GM23338 (cell line): ENCODE measurements around the gene TP53BP1. TPM values are rescaled to one million over a fixed set of nuclear protein-coding genes. Genes with fewer than 3 reads are reported as not detected.

ENCODE experiments used
- ATAC-seq: fragments of 200-7000 bp; cut with Tn5 transposase; 3 replicates; pipeline ENCODE4 v1.9.1; 2020
- DNase-seq: peaks from one replicate; pipeline ENCODE4 v3.0.0-alpha.2; 2015; ENCODE audit warnings: low spot score
- H2AFZ ChIP-seq: fragments of 200-600 bp; sonication (generic); 2 replicates; pipeline ENCODE4 v1.8.0; 2016; ENCODE audit warnings: antibody characterized with exemption, mild to moderate bottlenecking, moderate library complexity
- H3F3A ChIP-seq: fragments of 200-600 bp; sonication (generic); replicated peaks from 2 replicates; pipeline ENCODE4 v1.8.0; 2017; ENCODE audit warnings: antibody characterized with exemption, mixed run types, low read depth
- H3K27ac ChIP-seq: fragments of 200-600 bp; sonication (generic); 2 replicates; pipeline ENCODE4 v1.6.1; 2016; ENCODE audit warnings: low read depth
- H3K27me3 ChIP-seq: fragments of 200-600 bp; sonication (generic); 2 replicates; pipeline ENCODE4 v1.8.0; 2016; ENCODE audit warnings: mild to moderate bottlenecking, mixed run types, moderate library complexity; ENCODE audit not compliant: insufficient read depth
- H3K36me3 ChIP-seq: fragments of 200-600 bp; sonication (generic); 2 replicates; pipeline ENCODE4 v1.8.0; 2016; ENCODE audit warnings: mild to moderate bottlenecking; ENCODE audit not compliant: insufficient read depth
- H3K4me1 ChIP-seq: fragments of 200-600 bp; sonication (generic); 2 replicates; pipeline ENCODE4 v1.8.0; 2016; ENCODE audit warnings: mild to moderate bottlenecking, moderate library complexity; ENCODE audit not compliant: insufficient read depth
- H3K4me2 ChIP-seq: fragments of 200-600 bp; sonication (generic); 2 replicates; pipeline ENCODE4 v1.7.1; 2017; ENCODE audit warnings: mixed run types
- H3K4me3 ChIP-seq: fragments of 200-600 bp; sonication (generic); 2 replicates; pipeline ENCODE4 v1.6.1; 2016; ENCODE audit warnings: mixed run types
- H3K79me2 ChIP-seq: fragments of 200-600 bp; sonication (generic); replicated peaks from 2 replicates; pipeline ENCODE4 v1.8.0; 2017; ENCODE audit warnings: mild to moderate bottlenecking; ENCODE audit not compliant: insufficient read depth
- H3K9me2 ChIP-seq: fragments of 200-600 bp; sonication (generic); 2 replicates; pipeline ENCODE4 v1.8.0; 2017; ENCODE audit not compliant: insufficient read depth
- H4K20me1 ChIP-seq: fragments of 200-600 bp; sonication (generic); replicated peaks from 2 replicates; pipeline ENCODE4 v1.8.0; 2017; ENCODE audit warnings: mild to moderate bottlenecking; ENCODE audit not compliant: insufficient read depth
- H3K27ac Mint-ChIP-seq: 2 replicates; pipeline ENCODE4 v1.8.0; 2020; ENCODE audit warnings: inconsistent platforms, mild to moderate bottlenecking, moderate library complexity, mixed read lengths
- H3K27me3 Mint-ChIP-seq: 3 replicates; pipeline ENCODE4 v1.8.0; 2022; ENCODE audit warnings: low read depth, mild to moderate bottlenecking, moderate library complexity, mixed read lengths, inconsistent platforms; ENCODE audit not compliant: insufficient read depth, poor library complexity
- H3K36me3 Mint-ChIP-seq: 3 replicates; pipeline ENCODE4 v1.8.0; 2021; ENCODE audit warnings: low read depth, mild to moderate bottlenecking, inconsistent platforms, moderate library complexity, mixed read lengths
- H3K4me1 Mint-ChIP-seq: 3 replicates; pipeline ENCODE4 v1.8.0; 2020; ENCODE audit warnings: mild to moderate bottlenecking, inconsistent platforms, mixed read lengths
- H3K4me3 Mint-ChIP-seq: 3 replicates; pipeline ENCODE4 v1.8.0; 2021; ENCODE audit warnings: moderate library complexity, mild to moderate bottlenecking, inconsistent platforms, mixed read lengths
- H3K9me3 Mint-ChIP-seq: 3 replicates; pipeline ENCODE4 v1.8.0; 2020; ENCODE audit warnings: moderate library complexity, mild to moderate bottlenecking, inconsistent platforms, mixed read lengths
- CREB1 ChIP-seq: fragments of 250-450 bp; sonication (Bioruptor Pico); IDR thresholded peaks from 2 replicates; pipeline ENCODE4 v1.5.0; 2020; ENCODE audit warnings: low read depth, mild to moderate bottlenecking, moderate library complexity
- EZH2 ChIP-seq: fragments of 200-600 bp; sonication (generic); IDR thresholded peaks from one replicate; pipeline ENCODE4 v1.8.0; 2017; ENCODE audit warnings: antibody characterized with exemption, mild to moderate bottlenecking, low read depth; ENCODE audit not compliant: unreplicated experiment
- EZH2phosphoT487 ChIP-seq: fragments of 200-600 bp; sonication (generic); IDR thresholded peaks from one replicate; pipeline ENCODE4 v1.8.1; 2018; ENCODE audit warnings: antibody characterized with exemption; ENCODE audit not compliant: unreplicated experiment
- JUNB ChIP-seq: IDR thresholded peaks from one replicate; pipeline ENCODE4 v1.6.1; 2016; ENCODE audit warnings: antibody characterized with exemption; ENCODE audit not compliant: unreplicated experiment
- NANOG ChIP-seq: IDR thresholded peaks from 2 replicates; pipeline ENCODE4 v1.6.1; 2016; ENCODE audit warnings: antibody characterized with exemption, borderline replicate concordance
- POLR2AphosphoS5 ChIP-seq: IDR thresholded peaks from 2 replicates; pipeline ENCODE4 v1.6.1; 2016; ENCODE audit warnings: antibody characterized with exemption, low read depth
- STAT1 ChIP-seq: IDR thresholded peaks from one replicate; pipeline ENCODE4 v1.6.1; 2016; ENCODE audit warnings: antibody characterized with exemption; ENCODE audit not compliant: unreplicated experiment
- ZNF114 ChIP-seq: fragments of 250-450 bp; sonication (Bioruptor Pico); IDR thresholded peaks from 2 replicates; pipeline ENCODE4 v1.5.0; 2020; ENCODE audit warnings: mild to moderate bottlenecking, moderate library complexity
- ZNF331 ChIP-seq: fragments of 250-450 bp; sonication (Bioruptor Pico); IDR thresholded peaks from 2 replicates; pipeline ENCODE4 v1.5.0; 2020; ENCODE audit warnings: low read depth, mild to moderate bottlenecking, moderate library complexity
- polyA plus RNA-seq: library from polyadenylated mRNA; unstranded; fragments of >200 nt; fragmentation: Nextera tagmentation; extraction: Ambion mirVana; gene quantifications from 2 replicates; pipeline ENCODE4 v1.2.1, GENCODE V29; 2016
- total RNA-seq: library from RNA; depleted of rRNA; stranded (reverse); fragments of >200 nt; shearing (Covaris generic); gene quantifications from 2 replicates; pipeline ENCODE4 v1.2.3, GENCODE V29; 2014
- TF ChIP-seq, protein P1 (sequence below), 2 experiments: fragments of 200-600 bp in 1 of 2; sonication (generic) in 1 of 2; conservative IDR thresholded peaks; 2 replicates each; pipeline versions ENCODE4 v1.5.1 to v1.6.1; 2016 to 2017; ENCODE audit warnings: antibody characterized with exemption in 2 of 2, low read depth in 2 of 2, mild to moderate bottlenecking in 2 of 2, moderate library complexity in 1 of 2
- TF ChIP-seq, protein P2 (sequence below): IDR thresholded peaks from 2 replicates; pipeline ENCODE4 v1.6.1; 2016; ENCODE audit warnings: antibody characterized with exemption
- TF ChIP-seq, protein P3 (sequence below): IDR thresholded peaks from one replicate; pipeline ENCODE4 v1.6.1; 2018; ENCODE audit warnings: antibody characterized with exemption; ENCODE audit not compliant: unreplicated experiment

TP53BP1 gene
- total and polyA plus RNA-seq, 2 experiments from 2014 or later: 17.7 to 81.3 TPM

DNA sequence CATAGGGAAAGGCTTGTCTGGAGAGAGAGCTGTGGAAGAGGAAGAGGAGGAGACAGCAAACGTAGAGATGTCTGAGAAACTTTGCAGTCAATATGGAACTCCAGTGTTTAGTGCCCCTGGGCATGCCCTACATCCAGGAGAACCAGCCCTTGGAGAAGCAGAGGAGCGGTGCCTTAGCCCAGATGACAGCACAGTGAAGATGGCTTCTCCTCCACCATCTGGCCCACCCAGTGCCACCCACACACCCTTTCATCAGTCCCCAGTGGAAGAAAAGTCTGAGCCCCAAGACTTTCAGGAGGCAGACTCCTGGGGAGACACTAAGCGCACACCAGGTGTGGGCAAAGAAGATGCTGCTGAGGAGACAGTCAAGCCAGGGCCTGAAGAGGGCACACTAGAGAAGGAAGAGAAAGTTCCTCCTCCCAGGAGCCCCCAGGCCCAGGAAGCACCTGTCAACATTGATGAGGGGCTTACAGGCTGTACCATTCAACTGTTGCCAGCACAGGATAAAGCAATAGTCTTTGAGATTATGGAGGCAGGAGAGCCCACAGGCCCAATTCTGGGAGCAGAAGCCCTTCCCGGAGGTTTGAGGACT is 31.4 kb upstream of the TP53BP1 start:
- H3K4me3 ChIP-seq: no peak overlapping the region
- Mint-ChIP-seq H3K9me3 (peaks cover 18% of the 10 kb centered on the region), H3K27me3 (peaks cover 25% of the 10 kb centered on the region), H3K4me1 (peaks cover 9% of the 10 kb centered on the region; the same call in 2 of the 3 replicates), H3K4me3 (no peak overlapping the region), H3K36me3 (peaks cover 50% of the 10 kb centered on the region), H3K27ac (no peak overlapping the region)
- no peak overlapping the region for H3K27ac ChIP-seq
- H3K4me1 ChIP-seq: no peaks in the 10 kb centered on the region
- no peaks in the 10 kb centered on the region for H3K36me3 ChIP-seq
- TF ChIP-seq POLR2AphosphoS5: no peak
- TF ChIP-seq EZH2phosphoT487: no peak
- no peak for TF ChIP-seq ZNF114
- no peak for TF ChIP-seq EZH2
- TF ChIP-seq CREB1 (CRISPR knock-in tag): no peak
- TF ChIP-seq, protein P1, sequence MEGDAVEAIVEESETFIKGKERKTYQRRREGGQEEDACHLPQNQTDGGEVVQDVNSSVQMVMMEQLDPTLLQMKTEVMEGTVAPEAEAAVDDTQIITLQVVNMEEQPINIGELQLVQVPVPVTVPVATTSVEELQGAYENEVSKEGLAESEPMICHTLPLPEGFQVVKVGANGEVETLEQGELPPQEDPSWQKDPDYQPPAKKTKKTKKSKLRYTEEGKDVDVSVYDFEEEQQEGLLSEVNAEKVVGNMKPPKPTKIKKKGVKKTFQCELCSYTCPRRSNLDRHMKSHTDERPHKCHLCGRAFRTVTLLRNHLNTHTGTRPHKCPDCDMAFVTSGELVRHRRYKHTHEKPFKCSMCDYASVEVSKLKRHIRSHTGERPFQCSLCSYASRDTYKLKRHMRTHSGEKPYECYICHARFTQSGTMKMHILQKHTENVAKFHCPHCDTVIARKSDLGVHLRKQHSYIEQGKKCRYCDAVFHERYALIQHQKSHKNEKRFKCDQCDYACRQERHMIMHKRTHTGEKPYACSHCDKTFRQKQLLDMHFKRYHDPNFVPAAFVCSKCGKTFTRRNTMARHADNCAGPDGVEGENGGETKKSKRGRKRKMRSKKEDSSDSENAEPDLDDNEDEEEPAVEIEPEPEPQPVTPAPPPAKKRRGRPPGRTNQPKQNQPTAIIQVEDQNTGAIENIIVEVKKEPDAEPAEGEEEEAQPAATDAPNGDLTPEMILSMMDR (conservative IDR thresholded peaks at IDR 0.05; ENCODE audit: low read depth in 2 of 2): 0 out of 4 replicates have a peak, but pooled peaks of 1 of the 2 experiments have one; percentile 13
- no peak for TF ChIP-seq JUNB
- no peak for TF ChIP-seq NANOG
- H3F3A ChIP-seq: no peaks in the 10 kb centered on the region
- H3K4me2 ChIP-seq: no peak overlapping the region
- H3K9me2 ChIP-seq: no peaks in the 10 kb centered on the region
- no peaks in the 10 kb centered on the region for H4K20me1 ChIP-seq
- no peaks in the 10 kb centered on the region for H3K79me2 ChIP-seq
- H3K27me3 ChIP-seq: peaks cover 10% of the 10 kb centered on the region
- H2AFZ ChIP-seq: no peak overlapping the region
- ATAC-seq (no peak; the same call in 2 of the 3 replicates), DNase-seq (no peak)

DNA sequence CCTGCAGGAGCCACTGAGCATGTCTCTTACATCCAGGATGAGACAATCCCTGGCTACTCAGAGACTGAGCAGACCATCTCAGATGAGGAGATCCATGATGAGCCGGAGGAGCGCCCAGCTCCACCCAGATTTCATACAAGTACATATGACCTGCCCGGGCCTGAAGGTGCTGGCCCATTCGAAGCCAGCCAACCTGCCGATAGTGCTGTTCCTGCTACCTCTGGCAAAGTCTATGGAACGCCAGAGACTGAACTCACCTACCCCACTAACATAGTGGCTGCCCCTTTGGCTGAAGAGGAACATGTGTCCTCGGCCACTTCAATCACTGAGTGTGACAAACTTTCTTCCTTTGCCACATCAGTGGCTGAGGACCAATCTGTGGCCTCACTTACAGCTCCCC is 30.7 kb upstream of the TP53BP1 start:
- H3K4me3 ChIP-seq: no peak overlapping the region
- H3K9me2 ChIP-seq: no peaks in the 10 kb centered on the region
- peaks cover 18% of the 10 kb centered on the region for H3K9me3 Mint-ChIP-seq
- H2AFZ ChIP-seq: no peak overlapping the region
- no peak overlapping the region for H3K4me2 ChIP-seq
- peaks cover 16% of the 10 kb centered on the region for H3K4me1 Mint-ChIP-seq
- no peak overlapping the region for H3K27ac ChIP-seq
- H3K79me2 ChIP-seq: no peaks in the 10 kb centered on the region
- ATAC-seq (no peak), DNase-seq (no peak)
- peaks cover 30% of the 10 kb centered on the region for H3K27me3 Mint-ChIP-seq
- H3K36me3 ChIP-seq: no peaks in the 10 kb centered on the region
- 0 out of 2 replicates have a peak, but pooled peaks cover 2% of the 10 kb centered on the region for H3K4me1 ChIP-seq
- H3K36me3 Mint-ChIP-seq: peaks cover 50% of the 10 kb centered on the region
- H4K20me1 ChIP-seq: 0 out of 2 replicates have a peak, but pooled peaks cover 2% of the 10 kb centered on the region
- peaks cover 17% of the 10 kb centered on the region for H3K27me3 ChIP-seq
- H3F3A ChIP-seq: no peaks in the 10 kb centered on the region
- H3K27ac Mint-ChIP-seq: no peak overlapping the region
- no peak overlapping the region for H3K4me3 Mint-ChIP-seq
- TF ChIP-seq ZNF114 (no peak), CREB1 (CRISPR knock-in tag) (no peak), POLR2AphosphoS5 (no peak), ZNF331 (CRISPR knock-in tag) (no peak), STAT1 (no peak), EZH2 (no peak), JUNB (no peak)
- TF ChIP-seq, protein P2, sequence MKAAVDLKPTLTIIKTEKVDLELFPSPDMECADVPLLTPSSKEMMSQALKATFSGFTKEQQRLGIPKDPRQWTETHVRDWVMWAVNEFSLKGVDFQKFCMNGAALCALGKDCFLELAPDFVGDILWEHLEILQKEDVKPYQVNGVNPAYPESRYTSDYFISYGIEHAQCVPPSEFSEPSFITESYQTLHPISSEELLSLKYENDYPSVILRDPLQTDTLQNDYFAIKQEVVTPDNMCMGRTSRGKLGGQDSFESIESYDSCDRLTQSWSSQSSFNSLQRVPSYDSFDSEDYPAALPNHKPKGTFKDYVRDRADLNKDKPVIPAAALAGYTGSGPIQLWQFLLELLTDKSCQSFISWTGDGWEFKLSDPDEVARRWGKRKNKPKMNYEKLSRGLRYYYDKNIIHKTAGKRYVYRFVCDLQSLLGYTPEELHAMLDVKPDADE: no peak
- TF ChIP-seq, protein P3, sequence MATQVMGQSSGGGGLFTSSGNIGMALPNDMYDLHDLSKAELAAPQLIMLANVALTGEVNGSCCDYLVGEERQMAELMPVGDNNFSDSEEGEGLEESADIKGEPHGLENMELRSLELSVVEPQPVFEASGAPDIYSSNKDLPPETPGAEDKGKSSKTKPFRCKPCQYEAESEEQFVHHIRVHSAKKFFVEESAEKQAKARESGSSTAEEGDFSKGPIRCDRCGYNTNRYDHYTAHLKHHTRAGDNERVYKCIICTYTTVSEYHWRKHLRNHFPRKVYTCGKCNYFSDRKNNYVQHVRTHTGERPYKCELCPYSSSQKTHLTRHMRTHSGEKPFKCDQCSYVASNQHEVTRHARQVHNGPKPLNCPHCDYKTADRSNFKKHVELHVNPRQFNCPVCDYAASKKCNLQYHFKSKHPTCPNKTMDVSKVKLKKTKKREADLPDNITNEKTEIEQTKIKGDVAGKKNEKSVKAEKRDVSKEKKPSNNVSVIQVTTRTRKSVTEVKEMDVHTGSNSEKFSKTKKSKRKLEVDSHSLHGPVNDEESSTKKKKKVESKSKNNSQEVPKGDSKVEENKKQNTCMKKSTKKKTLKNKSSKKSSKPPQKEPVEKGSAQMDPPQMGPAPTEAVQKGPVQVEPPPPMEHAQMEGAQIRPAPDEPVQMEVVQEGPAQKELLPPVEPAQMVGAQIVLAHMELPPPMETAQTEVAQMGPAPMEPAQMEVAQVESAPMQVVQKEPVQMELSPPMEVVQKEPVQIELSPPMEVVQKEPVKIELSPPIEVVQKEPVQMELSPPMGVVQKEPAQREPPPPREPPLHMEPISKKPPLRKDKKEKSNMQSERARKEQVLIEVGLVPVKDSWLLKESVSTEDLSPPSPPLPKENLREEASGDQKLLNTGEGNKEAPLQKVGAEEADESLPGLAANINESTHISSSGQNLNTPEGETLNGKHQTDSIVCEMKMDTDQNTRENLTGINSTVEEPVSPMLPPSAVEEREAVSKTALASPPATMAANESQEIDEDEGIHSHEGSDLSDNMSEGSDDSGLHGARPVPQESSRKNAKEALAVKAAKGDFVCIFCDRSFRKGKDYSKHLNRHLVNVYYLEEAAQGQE: no peak
- TF ChIP-seq, protein P1 (conservative IDR thresholded peaks at IDR 0.05; ENCODE audit: low read depth in 2 of 2): no peak
